GM12878 (cell line): ENCODE results near the gene GRIK2. TPM values are rescaled to one million over a fixed set of nuclear protein-coding genes. Genes with fewer than 3 reads are reported as not detected.
A peak's percentile ranks its signal among the peaks of the same experiment; 100 is the strongest.

Source experiments
- ATAC-seq: fragments of 200-7000 bp; cut with Tn5 transposase; 3 replicates; pipeline ENCODE4 v1.9.1; 2020; ENCODE audit warnings: mild to moderate bottlenecking, moderate library complexity
- BruUV-seq: library from RNA; stranded (reverse); fragments of 400-500 nt; replicated peaks from 2 replicates; lab custom pipeline; 2021; lab: Mats Ljungman, UMichigan
- CTCF ChIA-PET: fragments of 300-600 bp; sonication (Branson Sonifier 250); formaldehyde crosslinking; extraction: SDS; loops from one replicate; lab custom pipeline; 2021; ENCODE audit warnings: inconsistent platforms; lab: Yijun Ruan, JAX
- POLR2A ChIA-PET: fragments of 350-600 bp; formaldehyde crosslinking; extraction: SDS; loops from one replicate; lab custom pipeline; 2021; ENCODE audit warnings: inconsistent platforms; lab: Charles Lee
- RAD21 ChIA-PET: fragments of 300-600 bp; sonication (Branson Sonifier 250); formaldehyde crosslinking; loops from one replicate; lab custom pipeline; 2023; ENCODE audit warnings: antibody characterized with exemption; ENCODE audit not compliant: unreplicated experiment; lab: Charles Lee
- SMC1A ChIA-PET: fragments of 300-600 bp; sonication (Branson Sonifier 250); formaldehyde crosslinking; loops from one replicate; lab custom pipeline; 2023; ENCODE audit not compliant: unreplicated experiment, uncharacterized antibody; lab: Charles Lee
- DNase-seq: peaks from one replicate; pipeline ENCODE4 v3.0.0-alpha.2; 2011; ENCODE audit warnings: low read depth, low spot score
- FAIRE-seq: peaks from 3 replicates; lab custom pipeline; 2011; peaks lifted over from hg19 to GRCh38; lab: Jason Lieb, UNC
- H2AFZ ChIP-seq: 2 replicates; pipeline ENCODE4 v1.6.0; 2011; ENCODE audit warnings: low read depth, low read length, control low read depth; ENCODE audit not compliant: control insufficient read depth
- H3K27ac ChIP-seq: 2 replicates; pipeline ENCODE4 v1.5.1; 2011; ENCODE audit warnings: control low read depth; ENCODE audit not compliant: control insufficient read depth, insufficient read depth
- H3K27me3 ChIP-seq, 2 experiments: replicated peaks in 1 of 2; 2 replicates each; pipeline versions ENCODE4 v1.6.0 to v1.6.1; 2011; ENCODE audit warnings: low read length in 1 of 2; ENCODE audit not compliant: control insufficient read depth in 2 of 2, insufficient read depth in 2 of 2
- H3K36me3 ChIP-seq, 2 experiments: 2 replicates each; pipeline ENCODE4 v1.5.1; 2011; ENCODE audit warnings: low read length in 1 of 2; ENCODE audit not compliant: control insufficient read depth in 2 of 2, insufficient read depth in 2 of 2
- H3K4me1 ChIP-seq: 2 replicates; pipeline ENCODE4 v1.6.1; 2011; ENCODE audit warnings: mild to moderate bottlenecking, low read length, moderate library complexity, mixed read lengths; ENCODE audit not compliant: control insufficient read depth, insufficient read depth
- H3K4me2 ChIP-seq: 2 replicates; pipeline ENCODE4 v1.6.0; 2011; ENCODE audit warnings: control low read depth; ENCODE audit not compliant: control insufficient read depth, insufficient read depth
- H3K4me3 ChIP-seq: fragments of 200-600 bp; sonication (generic); 2 replicates; pipeline ENCODE4 v1.5.1; 2016
- H3K79me2 ChIP-seq: 2 replicates; pipeline ENCODE4 v1.6.0; 2011; ENCODE audit warnings: low read length; ENCODE audit not compliant: control insufficient read depth, insufficient read depth
- H3K9ac ChIP-seq: 2 replicates; pipeline ENCODE4 v1.8.0; 2011; ENCODE audit warnings: low read length, control low read depth, mixed read lengths; ENCODE audit not compliant: control insufficient read depth, insufficient read depth
- H3K9me3 ChIP-seq: replicated peaks from 3 replicates; pipeline ENCODE4 v1.5.1; 2011; ENCODE audit warnings: mild to moderate bottlenecking, low read length; ENCODE audit not compliant: control insufficient read depth, insufficient read depth
- H4K20me1 ChIP-seq: 2 replicates; pipeline ENCODE4 v1.6.0; 2011; ENCODE audit not compliant: control insufficient read depth, insufficient read depth
- ATF2 ChIP-seq: IDR thresholded peaks from 2 replicates; pipeline ENCODE4 v1.6.1; 2012; ENCODE audit warnings: low read length, inconsistent platforms
- NR2C1 ChIP-seq: fragments of 450-650 bp; IDR thresholded peaks from 2 replicates; pipeline ENCODE4 v1.6.1; 2017; ENCODE audit warnings: antibody characterized with exemption, mild to moderate bottlenecking, moderate library complexity
- NR2F1 ChIP-seq: fragments of 450-650 bp; conservative IDR thresholded peaks from 2 replicates; pipeline ENCODE4 v1.6.1; 2017; ENCODE audit warnings: mild to moderate bottlenecking
- PML ChIP-seq: IDR thresholded peaks from 2 replicates; pipeline ENCODE4 v1.6.1; 2012; ENCODE audit warnings: low read length, inconsistent platforms
- RAD21 ChIP-seq: IDR thresholded peaks from 2 replicates; pipeline ENCODE4 v1.6.1; 2011; ENCODE audit warnings: mild to moderate bottlenecking, low read depth, low read length, moderate library complexity; ENCODE audit not compliant: insufficient read depth
- RELB ChIP-seq: fragments of 450-650 bp; IDR thresholded peaks from 2 replicates; pipeline ENCODE4 v1.6.1; 2017; ENCODE audit warnings: low read depth, mild to moderate bottlenecking, moderate library complexity
- RFX5 ChIP-seq: IDR thresholded peaks from 2 replicates; pipeline ENCODE4 v1.6.1; 2011; ENCODE audit warnings: low read depth, low read length, improper control_type of control experiment
- TAF1 ChIP-seq: IDR thresholded peaks from 2 replicates; pipeline ENCODE4 v1.6.1; 2011; ENCODE audit warnings: mild to moderate bottlenecking, low read depth, low read length, borderline replicate concordance
- YBX1 ChIP-seq: fragments of 450-650 bp; IDR thresholded peaks from 2 replicates; pipeline ENCODE4 v1.6.1; 2016; ENCODE audit warnings: antibody characterized with exemption
- WGBS: methylation state at CpG from one replicate; pipeline ENCODE4 v1.1.6; 2016; ENCODE audit warnings: low lambda C conversion rate; ENCODE audit not compliant: insufficient replicate concordance, insufficient coverage; ENCODE audit errors: missing lambda C conversion rate; 5-methylcytosine and 5-hydroxymethylcytosine counted together
- in situ Hi-C: fragments of 300-500 bp; cut with MboI; formaldehyde crosslinking; loops from 9 replicates; pipeline ENCODE4 v1.14.3; 2018; ENCODE audit warnings: mixed read lengths
- intact Hi-C: fragments of 100-400 bp; cut with micrococcal nuclease; formaldehyde crosslinking; loops from one replicate; pipeline ENCODE4 v1.14.2; 2022; ENCODE audit not compliant: unreplicated experiment
- polyA plus RNA-seq, 11 experiments: library from polyadenylated mRNA; depleted of rRNA in 4 of 11; unstranded in 6 of 11; stranded (reverse) in 5 of 11; fragments of >200 nt; fragmentation: Nextera tagmentation in 4 of 11; fragmentation: Illumina TruSeq in 1 of 11; extraction: Ambion mirVana in 4 of 11; extraction: Trizol in 1 of 11; gene quantifications; 1 replicate in 1 of 11; 2 replicates in 10 of 11; pipeline versions ENCODE4 v1.2.1 to v1.2.3, GENCODE V29; 2011 to 2016; ENCODE audit warnings: inconsistent platforms in 2 of 11, missing spikeins in 2 of 11, low read depth in 1 of 11
- total RNA-seq, 4 experiments: library from RNA; depleted of rRNA in 3 of 4; stranded (reverse); fragments of >200 nt in 3 of 4; fragmentation: Illumina TruSeq in 1 of 4; extraction: Trizol in 1 of 4; gene quantifications; 2 replicates each; pipeline versions ENCODE4 v1.2.1 to v1.2.3, GENCODE V29; 2013 to 2021
- TF ChIP-seq, protein P1 (sequence below): fragments of 450-650 bp; IDR thresholded peaks from 2 replicates; pipeline ENCODE4 v1.6.1; 2017; ENCODE audit warnings: mild to moderate bottlenecking, moderate library complexity

GRIK2 gene
- total and polyA plus RNA-seq, 10 of the 15 experiments (the other 5 are each of a cell fraction or from before 2014, with no cell fraction given): not detected

DNA sequence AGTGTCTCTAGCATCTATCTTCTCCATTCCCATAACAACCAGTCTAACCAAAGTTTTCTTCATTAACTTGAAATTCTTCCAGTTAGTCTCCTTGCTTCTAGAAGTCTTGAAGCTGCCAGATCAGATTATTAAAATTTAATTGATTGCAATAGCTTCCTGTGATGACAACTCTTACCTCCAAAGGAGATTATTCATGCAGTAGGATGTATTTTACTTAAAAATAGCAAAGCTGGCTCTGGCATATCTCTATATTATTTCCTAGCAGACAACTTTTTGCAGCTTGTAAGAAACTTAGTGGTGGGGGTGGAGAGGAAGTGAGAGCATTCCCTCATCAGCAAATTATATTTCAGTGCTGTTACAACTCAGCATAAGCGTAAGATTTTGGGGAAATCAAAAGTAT lies 290.4 kb downstream of the GRIK2 start (continued):
- TF ChIP-seq RELB: no peak
- TF ChIP-seq RFX5: no peak
- TF ChIP-seq NR2C1: no peak
- no peak for TF ChIP-seq ATF2
- TF ChIP-seq TAF1: no peak

- ATAC-seq: no peak
- no peak for FAIRE-seq
- no peak for DNase-seq
- Histone ChIP-seq H3K27me3 (no peaks in the 10 kb centered on the region), H3K9ac (no peak overlapping the region), H3K4me2 (no peak overlapping the region), H2AFZ (no peak overlapping the region), H4K20me1 (no peaks in the 10 kb centered on the region), H3K36me3 (no peaks in the 10 kb centered on the region), H3K79me2 (no peaks in the 10 kb centered on the region), H3K4me3 (no peak overlapping the region), H3K27ac (no peak overlapping the region), H3K9me3 (no peaks in the 10 kb centered on the region), H3K4me1 (no peaks in the 10 kb centered on the region)
- ChIA-PET CTCF (no interaction called here), SMC1A (interaction anchor here (0.8 to 1.6 kb wide), 2 partner anchors 9 kb away, joined by 3 to 5 read pairs; no protein-coding TSS in a partner anchor), RAD21 (no interaction called here), POLR2A (no interaction called here)
- 0% methylated on average over 3 of the region's 3 CpGs for WGBS
- intact Hi-C loops (no loop called here), in situ Hi-C loops (no loop called here)
- BruUV-seq: no TSS peak
- TF ChIP-seq RAD21: 0 out of 2 replicates have a peak, but pooled peaks have one; percentile 4
- TF ChIP-seq, protein P1, sequence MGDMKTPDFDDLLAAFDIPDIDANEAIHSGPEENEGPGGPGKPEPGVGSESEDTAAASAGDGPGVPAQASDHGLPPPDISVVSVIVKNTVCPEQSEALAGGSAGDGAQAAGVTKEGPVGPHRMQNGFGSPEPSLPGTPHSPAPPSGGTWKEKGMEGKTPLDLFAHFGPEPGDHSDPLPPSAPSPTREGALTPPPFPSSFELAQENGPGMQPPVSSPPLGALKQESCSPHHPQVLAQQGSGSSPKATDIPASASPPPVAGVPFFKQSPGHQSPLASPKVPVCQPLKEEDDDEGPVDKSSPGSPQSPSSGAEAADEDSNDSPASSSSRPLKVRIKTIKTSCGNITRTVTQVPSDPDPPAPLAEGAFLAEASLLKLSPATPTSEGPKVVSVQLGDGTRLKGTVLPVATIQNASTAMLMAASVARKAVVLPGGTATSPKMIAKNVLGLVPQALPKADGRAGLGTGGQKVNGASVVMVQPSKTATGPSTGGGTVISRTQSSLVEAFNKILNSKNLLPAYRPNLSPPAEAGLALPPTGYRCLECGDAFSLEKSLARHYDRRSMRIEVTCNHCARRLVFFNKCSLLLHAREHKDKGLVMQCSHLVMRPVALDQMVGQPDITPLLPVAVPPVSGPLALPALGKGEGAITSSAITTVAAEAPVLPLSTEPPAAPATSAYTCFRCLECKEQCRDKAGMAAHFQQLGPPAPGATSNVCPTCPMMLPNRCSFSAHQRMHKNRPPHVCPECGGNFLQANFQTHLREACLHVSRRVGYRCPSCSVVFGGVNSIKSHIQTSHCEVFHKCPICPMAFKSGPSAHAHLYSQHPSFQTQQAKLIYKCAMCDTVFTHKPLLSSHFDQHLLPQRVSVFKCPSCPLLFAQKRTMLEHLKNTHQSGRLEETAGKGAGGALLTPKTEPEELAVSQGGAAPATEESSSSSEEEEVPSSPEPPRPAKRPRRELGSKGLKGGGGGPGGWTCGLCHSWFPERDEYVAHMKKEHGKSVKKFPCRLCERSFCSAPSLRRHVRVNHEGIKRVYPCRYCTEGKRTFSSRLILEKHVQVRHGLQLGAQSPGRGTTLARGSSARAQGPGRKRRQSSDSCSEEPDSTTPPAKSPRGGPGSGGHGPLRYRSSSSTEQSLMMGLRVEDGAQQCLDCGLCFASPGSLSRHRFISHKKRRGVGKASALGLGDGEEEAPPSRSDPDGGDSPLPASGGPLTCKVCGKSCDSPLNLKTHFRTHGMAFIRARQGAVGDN: no peak
- no peak for TF ChIP-seq YBX1
- no peak for TF ChIP-seq PML
- TF ChIP-seq NR2F1: no peak
These were observed 293.1 kb downstream of the GRIK2 start for GRCh38 chr6:101686653-101687052.
